ENCODE measurements around the gene GGTLC1.

DNA sequence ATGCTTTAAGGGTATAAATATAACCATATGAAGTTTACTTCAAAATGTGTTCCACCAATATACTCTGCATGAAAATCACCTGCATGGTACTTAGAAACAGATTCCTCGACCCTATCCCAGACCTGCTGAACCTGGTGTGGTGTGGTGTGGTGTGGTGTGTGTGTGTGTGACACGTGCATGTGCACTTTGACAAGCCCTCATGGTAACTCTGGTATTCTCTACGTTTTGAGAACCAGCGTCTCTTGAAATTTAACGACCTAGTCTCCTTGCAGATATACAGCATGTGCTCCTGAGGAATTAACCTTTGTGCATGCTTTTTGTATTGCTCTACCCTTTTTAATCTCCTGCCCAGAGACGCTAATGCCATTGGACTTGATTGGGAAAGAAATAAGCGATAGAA, 29.5 kb downstream of the GGTLC1 start:
- TF ChIP-seq POLR2A (IDR thresholded peaks at IDR 0.05; ENCODE audit: low read length) (no peak), CTCF (IDR thresholded peaks at IDR 0.05) (no peak), CBX2 (IDR thresholded peaks at IDR 0.05; ENCODE audit: borderline replicate concordance, low read depth) (no peak), BHLHE40 (IDR thresholded peaks at IDR 0.05; ENCODE audit: low read depth, low read length) (no peak), EP300 (IDR thresholded peaks at IDR 0.05) (no peak), MAX (IDR thresholded peaks at IDR 0.05) (no peak), JUN (IDR thresholded peaks at IDR 0.05) (no peak)
- TF ChIP-seq, protein P1, sequence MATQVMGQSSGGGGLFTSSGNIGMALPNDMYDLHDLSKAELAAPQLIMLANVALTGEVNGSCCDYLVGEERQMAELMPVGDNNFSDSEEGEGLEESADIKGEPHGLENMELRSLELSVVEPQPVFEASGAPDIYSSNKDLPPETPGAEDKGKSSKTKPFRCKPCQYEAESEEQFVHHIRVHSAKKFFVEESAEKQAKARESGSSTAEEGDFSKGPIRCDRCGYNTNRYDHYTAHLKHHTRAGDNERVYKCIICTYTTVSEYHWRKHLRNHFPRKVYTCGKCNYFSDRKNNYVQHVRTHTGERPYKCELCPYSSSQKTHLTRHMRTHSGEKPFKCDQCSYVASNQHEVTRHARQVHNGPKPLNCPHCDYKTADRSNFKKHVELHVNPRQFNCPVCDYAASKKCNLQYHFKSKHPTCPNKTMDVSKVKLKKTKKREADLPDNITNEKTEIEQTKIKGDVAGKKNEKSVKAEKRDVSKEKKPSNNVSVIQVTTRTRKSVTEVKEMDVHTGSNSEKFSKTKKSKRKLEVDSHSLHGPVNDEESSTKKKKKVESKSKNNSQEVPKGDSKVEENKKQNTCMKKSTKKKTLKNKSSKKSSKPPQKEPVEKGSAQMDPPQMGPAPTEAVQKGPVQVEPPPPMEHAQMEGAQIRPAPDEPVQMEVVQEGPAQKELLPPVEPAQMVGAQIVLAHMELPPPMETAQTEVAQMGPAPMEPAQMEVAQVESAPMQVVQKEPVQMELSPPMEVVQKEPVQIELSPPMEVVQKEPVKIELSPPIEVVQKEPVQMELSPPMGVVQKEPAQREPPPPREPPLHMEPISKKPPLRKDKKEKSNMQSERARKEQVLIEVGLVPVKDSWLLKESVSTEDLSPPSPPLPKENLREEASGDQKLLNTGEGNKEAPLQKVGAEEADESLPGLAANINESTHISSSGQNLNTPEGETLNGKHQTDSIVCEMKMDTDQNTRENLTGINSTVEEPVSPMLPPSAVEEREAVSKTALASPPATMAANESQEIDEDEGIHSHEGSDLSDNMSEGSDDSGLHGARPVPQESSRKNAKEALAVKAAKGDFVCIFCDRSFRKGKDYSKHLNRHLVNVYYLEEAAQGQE (IDR thresholded peaks at IDR 0.05) = no peak

All from A549 (cell line).